Stimulated activated CD8-positive, alpha-beta memory T cell treated with anti-CD3 and anti-CD28 coated beads, Interleukin-12 subunit alpha, Interleukin-12 subunit beta, amount 100 ng/mL, for 1 hour (primary cell): ENCODE data around the gene KRTAP5-8.
"Not testable (repeated sequence)": the region's sequence is repeated elsewhere in the genome, so short reads cannot be mapped to it uniquely, and the experiment has no call there.

Experiments
- DNase-seq: peaks from one replicate; pipeline ENCODE4 v3.0.0-alpha.2; 2020; ENCODE audit warnings: low read depth

KRTAP5-8 gene

GRCh38 chr11:71574418-71574817 is 36.6 kb downstream of the KRTAP5-8 start:
- no peak for DNase-seq

- DNase-seq = no peak
These were observed 38.0 kb downstream of the KRTAP5-8 start for GRCh38 chr11:71575723-71576424.

- not testable (repeated sequence) for DNase-seq
These were observed 39.1 kb downstream of the KRTAP5-8 start for GRCh38 chr11:71576688-71577465.

GRCh38 chr11:71577469-71578004 is 39.7 kb downstream of the KRTAP5-8 start:
- no peak for DNase-seq

DNA sequence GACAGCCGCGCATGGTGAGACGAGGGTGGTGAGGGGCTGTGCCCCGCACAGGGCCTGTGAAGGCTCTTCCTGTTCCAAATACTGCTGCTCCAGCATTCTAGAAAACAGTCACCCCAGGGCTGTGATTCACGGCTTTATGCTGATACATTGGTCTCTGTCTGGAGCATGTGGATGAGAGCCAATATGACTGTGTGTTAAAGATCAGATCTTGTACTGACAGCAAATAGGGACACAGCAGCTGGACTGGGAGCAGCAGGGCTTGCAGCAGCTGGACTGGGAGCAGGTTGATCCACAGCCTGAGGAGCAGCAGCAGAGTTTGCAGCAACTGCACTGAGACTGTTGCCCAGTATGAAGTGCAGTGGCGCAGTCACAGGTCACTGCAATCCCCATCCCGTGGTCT is 41.7 kb downstream of the KRTAP5-8 start:
- DNase-seq = not testable (repeated sequence)

DNA sequence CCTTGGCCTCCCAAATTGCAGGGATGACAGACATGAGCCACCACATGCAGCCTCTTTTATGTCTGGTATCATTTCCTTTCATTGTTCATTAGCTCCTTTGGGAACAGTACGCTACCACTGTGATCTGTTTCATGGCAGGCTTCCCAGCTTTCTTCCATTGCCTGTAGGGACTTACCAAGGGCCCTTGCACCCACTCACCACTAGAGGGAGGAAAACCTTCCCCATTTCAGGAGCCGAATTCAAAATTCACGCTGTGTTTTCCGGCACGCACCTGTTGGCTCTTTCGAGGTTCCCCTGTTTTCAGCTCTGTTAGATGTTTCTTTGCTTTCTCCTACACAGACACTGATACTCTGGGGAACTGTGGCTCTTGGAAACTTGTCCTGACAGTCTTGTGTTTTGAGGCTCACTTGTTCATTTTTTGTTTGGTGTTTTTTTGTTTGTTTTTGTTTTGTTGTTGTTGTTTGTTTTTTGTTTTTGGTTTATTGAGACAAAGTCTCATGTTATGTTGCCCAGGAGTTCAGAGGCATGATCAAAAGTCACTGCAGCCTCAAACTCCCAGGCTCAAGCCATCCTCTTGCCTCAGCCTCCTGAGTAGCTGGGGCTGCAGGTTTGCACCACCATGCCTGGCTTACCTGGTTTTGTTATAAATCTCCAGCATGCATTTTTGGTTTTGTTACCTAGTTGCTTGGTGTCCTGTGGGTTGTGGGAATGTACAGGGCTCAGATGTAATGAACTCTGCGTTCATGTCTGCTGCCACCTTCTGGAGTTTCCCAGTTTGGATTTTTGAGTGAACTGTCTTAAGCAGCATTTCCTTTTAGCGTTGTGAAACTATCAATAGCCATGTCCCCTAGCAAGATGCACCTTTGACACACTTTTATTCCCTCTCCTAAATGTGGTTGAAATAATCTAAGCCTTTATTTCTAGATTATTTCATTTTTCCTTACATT is 42.5 kb downstream of the KRTAP5-8 start:
- DNase-seq = peak; percentile 10

- no peak for DNase-seq
These were observed 44.0 kb downstream of the KRTAP5-8 start for GRCh38 chr11:71581826-71582225.

DNA sequence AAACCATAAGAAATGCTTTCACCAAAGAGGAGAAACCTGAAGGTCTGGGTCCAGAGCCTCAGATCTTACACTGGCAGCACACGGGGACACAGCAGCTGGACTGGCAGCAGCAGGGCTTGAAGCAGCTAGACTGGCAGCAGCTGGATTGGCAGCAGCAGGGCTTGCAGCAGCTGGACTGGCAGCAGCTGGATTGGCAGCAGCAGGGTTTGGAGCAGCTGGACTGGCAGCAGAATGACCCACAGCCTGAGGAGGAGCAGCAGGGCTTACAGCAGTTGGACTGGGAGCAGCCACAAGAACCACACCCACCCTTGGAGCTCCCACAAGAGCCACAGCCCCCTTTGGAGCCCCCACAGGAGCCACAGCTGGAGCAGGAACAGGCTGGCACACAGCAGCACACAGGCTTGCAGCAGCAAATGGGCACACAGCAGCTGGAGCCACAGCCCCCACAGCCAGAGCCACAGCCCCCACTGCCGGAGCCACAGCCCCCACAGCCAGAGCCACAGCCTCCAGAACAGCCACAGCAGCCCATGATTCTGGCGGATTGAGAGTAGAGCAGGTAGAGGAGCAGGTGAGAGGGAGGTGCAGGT is 44.6 kb downstream of the KRTAP5-8 start, which contains the start of gene KRTAP5-11:
TSS of gene KRTAP5-11 (minus strand) at position 567 of the 587 bp plus-strand sequence. CDS start at position 529, 38 bp downstream.
- no peak for DNase-seq

- not testable (repeated sequence) for DNase-seq
These were observed 45.1 kb downstream of the KRTAP5-8 start for GRCh38 chr11:71582969-71583368.

DNA sequence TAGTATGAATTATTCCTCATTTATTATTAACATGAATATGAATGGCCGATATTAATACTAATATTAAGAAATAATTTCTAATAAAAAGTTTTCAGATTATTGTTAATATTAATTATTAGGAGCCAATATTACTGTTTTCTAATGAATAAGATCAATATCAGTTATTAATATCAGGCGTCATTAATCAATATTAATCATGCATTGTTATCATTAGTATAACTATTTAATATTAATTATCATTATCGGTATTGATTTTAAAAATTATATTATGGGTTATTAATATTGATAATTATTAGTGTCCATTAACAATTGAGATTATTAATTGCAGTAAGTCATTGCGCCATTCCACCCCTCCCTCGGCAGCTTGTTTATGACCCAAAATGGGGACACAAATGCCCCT is 47.8 kb downstream of the KRTAP5-8 start:
- DNase-seq = not testable (repeated sequence)

- DNase-seq = not testable (repeated sequence)
These were observed 50.5 kb downstream of the KRTAP5-8 start for GRCh38 chr11:71588314-71588713.
